HFFc6 (cell line): ENCODE data around the gene SLC41A3. TPM values are rescaled to one million over a fixed set of nuclear protein-coding genes. Genes with fewer than 3 reads are reported as not detected.
"Not testable (repeated sequence)": the region's sequence is repeated elsewhere in the genome, so short reads cannot be mapped to it uniquely, and the experiment has no call there.

Experiments used
- DNase-seq: peaks from one replicate; pipeline ENCODE4 v3.0.0-alpha.2; 2018
- H3K27ac Mint-ChIP-seq: 2 replicates; pipeline ENCODE4 v1.8.0; 2020; ENCODE audit warnings: mild to moderate bottlenecking, mixed read lengths
- H3K27me3 Mint-ChIP-seq: 2 replicates; pipeline ENCODE4 v1.8.0; 2021; ENCODE audit warnings: mild to moderate bottlenecking, moderate library complexity, mixed read lengths; ENCODE audit not compliant: insufficient read depth
- H3K36me3 Mint-ChIP-seq: 2 replicates; pipeline ENCODE4 v1.8.0; 2021; ENCODE audit warnings: low read depth, mixed read lengths
- H3K4me1 Mint-ChIP-seq: 2 replicates; pipeline ENCODE4 v1.8.0; 2020; ENCODE audit warnings: low read depth, mixed read lengths
- H3K4me3 Mint-ChIP-seq: 2 replicates; pipeline ENCODE4 v1.8.0; 2020; ENCODE audit warnings: mild to moderate bottlenecking, moderate library complexity, mixed read lengths
- H3K9me3 Mint-ChIP-seq: 2 replicates; pipeline ENCODE4 v1.8.0; 2020; ENCODE audit warnings: mild to moderate bottlenecking, mixed read lengths
- total RNA-seq, 6 experiments: library from RNA; stranded (reverse); fragmentation: NEBNext Ultra II Directional; extraction: Animal tissue kit (Norgen Biotek cat#: 25700); gene quantifications; 2 replicates in 1 of 6; 3 replicates in 5 of 6; pipeline ENCODE4 v1.2.3, GENCODE V29; 2021
- TF ChIP-seq, protein P1 (sequence below): fragments of 200-600 bp; sonication (generic); IDR thresholded peaks from 2 replicates; pipeline ENCODE4 v1.5.0; 2021; ENCODE audit warnings: antibody characterized with exemption, mild to moderate bottlenecking

SLC41A3 gene
- total RNA-seq, 6 experiments from 2014 or later = 41.6 to 54.8 (median 44.7) TPM

DNA sequence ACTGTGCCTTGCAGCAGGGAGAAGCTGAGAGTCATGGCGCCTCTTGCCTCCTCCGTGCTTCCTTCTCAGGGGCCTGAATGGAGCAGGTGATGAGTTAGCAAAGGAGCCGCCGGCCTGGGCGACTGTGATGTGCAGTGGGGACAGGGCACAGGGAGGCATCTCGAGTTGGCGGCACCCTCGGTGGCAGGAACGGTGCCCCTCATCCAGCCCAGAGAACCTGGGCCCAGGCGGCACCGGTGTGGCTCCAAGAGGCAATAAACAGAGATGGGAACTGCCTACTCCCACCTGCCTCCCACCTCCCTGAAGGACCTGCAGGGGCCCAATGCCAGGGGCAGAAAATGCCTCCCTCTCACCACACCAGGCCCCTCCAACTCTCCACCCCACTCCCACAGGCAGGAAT lies 6.2 kb downstream of the SLC41A3 start:
- no peak for DNase-seq
- Mint-ChIP-seq H3K36me3 (peaks cover 29% of the 10 kb centered on the region), H3K4me1 (peaks cover 12% of the 10 kb centered on the region), H3K27ac (no peak overlapping the region), H3K27me3 (no peaks in the 10 kb centered on the region), H3K4me3 (no peak overlapping the region), H3K9me3 (peaks cover 7% of the 10 kb centered on the region; the same call in 1 of the 2 replicates)
- TF ChIP-seq, protein P1, sequence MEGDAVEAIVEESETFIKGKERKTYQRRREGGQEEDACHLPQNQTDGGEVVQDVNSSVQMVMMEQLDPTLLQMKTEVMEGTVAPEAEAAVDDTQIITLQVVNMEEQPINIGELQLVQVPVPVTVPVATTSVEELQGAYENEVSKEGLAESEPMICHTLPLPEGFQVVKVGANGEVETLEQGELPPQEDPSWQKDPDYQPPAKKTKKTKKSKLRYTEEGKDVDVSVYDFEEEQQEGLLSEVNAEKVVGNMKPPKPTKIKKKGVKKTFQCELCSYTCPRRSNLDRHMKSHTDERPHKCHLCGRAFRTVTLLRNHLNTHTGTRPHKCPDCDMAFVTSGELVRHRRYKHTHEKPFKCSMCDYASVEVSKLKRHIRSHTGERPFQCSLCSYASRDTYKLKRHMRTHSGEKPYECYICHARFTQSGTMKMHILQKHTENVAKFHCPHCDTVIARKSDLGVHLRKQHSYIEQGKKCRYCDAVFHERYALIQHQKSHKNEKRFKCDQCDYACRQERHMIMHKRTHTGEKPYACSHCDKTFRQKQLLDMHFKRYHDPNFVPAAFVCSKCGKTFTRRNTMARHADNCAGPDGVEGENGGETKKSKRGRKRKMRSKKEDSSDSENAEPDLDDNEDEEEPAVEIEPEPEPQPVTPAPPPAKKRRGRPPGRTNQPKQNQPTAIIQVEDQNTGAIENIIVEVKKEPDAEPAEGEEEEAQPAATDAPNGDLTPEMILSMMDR = no peak

GRCh38 chr3:126076140-126076539 lies 7.8 kb downstream of the SLC41A3 start:
- TF ChIP-seq, protein P1 = no peak
- Mint-ChIP-seq H3K4me1 (peaks cover 3% of the 10 kb centered on the region; the same call in 1 of the 2 replicates), H3K27ac (no peak overlapping the region), H3K27me3 (no peaks in the 10 kb centered on the region), H3K9me3 (peaks cover 7% of the 10 kb centered on the region; the same call in 1 of the 2 replicates), H3K36me3 (peaks cover 35% of the 10 kb centered on the region), H3K4me3 (no peak overlapping the region)
- DNase-seq = no peak

GRCh38 chr3:126070146-126070545 lies 13.8 kb downstream of the SLC41A3 start:
- Mint-ChIP-seq H3K4me1 (no peaks in the 10 kb centered on the region), H3K36me3 (peaks cover 25% of the 10 kb centered on the region), H3K27me3 (peaks cover 2% of the 10 kb centered on the region; the same call in 1 of the 2 replicates), H3K27ac (no peak overlapping the region), H3K9me3 (peaks cover 7% of the 10 kb centered on the region; the same call in 1 of the 2 replicates), H3K4me3 (no peak overlapping the region)
- DNase-seq = no peak
- TF ChIP-seq, protein P1 = no peak

DNA sequence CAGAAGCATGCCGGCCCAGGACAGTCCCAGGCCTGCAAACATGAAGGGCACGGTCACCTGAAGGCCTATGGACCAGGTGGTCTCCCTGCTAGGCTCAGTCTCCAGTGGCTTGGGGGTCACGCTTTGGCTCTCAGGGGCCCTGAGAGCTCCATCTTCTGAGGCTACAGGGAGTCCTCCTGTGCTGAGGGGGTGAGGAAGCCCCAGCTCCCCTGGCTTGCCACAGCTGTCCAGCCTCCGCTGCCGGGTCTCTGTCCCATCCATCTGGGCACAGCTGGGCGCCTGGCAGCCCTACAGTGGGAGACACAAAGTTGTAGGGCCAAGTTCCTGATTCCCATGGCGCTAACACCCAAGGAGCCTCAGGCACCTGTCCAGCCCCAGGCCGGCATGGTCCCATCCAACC lies 16.0 kb downstream of the SLC41A3 start:
- Mint-ChIP-seq H3K4me1 (no peaks in the 10 kb centered on the region), H3K27me3 (peaks cover 2% of the 10 kb centered on the region; the same call in 1 of the 2 replicates), H3K36me3 (peaks cover 15% of the 10 kb centered on the region), H3K4me3 (no peak overlapping the region), H3K27ac (no peak overlapping the region), H3K9me3 (no peaks in the 10 kb centered on the region)
- no peak for DNase-seq
- TF ChIP-seq, protein P1 = no peak

DNA sequence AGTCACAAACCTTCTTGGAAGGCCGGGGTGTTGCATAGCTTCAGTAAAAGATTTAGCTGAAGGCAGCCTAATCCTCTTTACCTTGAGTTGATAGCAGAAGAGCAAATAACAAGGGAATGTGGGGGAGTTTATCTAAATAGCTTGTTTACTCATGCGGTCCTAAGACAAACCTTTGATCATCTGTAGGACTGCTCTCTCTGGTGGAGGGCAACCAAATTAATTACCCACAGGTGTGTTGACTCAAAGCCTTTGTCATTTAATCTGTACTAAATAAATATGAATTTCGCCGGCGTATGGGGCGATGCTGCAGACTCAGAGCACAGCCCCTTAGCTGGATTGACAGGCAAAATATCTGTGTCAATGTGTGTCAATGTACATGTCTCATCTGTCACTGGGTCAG lies 17.2 kb downstream of the SLC41A3 start:
- H3K27ac Mint-ChIP-seq, H3K4me3 Mint-ChIP-seq: not testable (repeated sequence)

GRCh38 chr3:126065876-126066275 lies 18.0 kb downstream of the SLC41A3 start:
- Mint-ChIP-seq H3K4me3 (no peak overlapping the region), H3K9me3 (no peaks in the 10 kb centered on the region), H3K27me3 (peaks cover 2% of the 10 kb centered on the region; the same call in 1 of the 2 replicates), H3K36me3 (peaks cover 5% of the 10 kb centered on the region; the same call in 1 of the 2 replicates), H3K27ac (no peak overlapping the region), H3K4me1 (no peaks in the 10 kb centered on the region)
- no peak for DNase-seq
- TF ChIP-seq, protein P1 = no peak

More for the DNA sequence above, 17.2 kb downstream of the SLC41A3 start:
- H3K36me3 Mint-ChIP-seq, H3K4me1 Mint-ChIP-seq, H3K9me3 Mint-ChIP-seq, DNase-seq, H3K27me3 Mint-ChIP-seq: not testable (repeated sequence)
